Measurements from ENCODE around the gene SFSWAP. TPM values are rescaled to one million over a fixed set of nuclear protein-coding genes. Genes with fewer than 3 reads are reported as not detected.

Gene SFSWAP
- total and polyA plus RNA-seq, 2 of the 8 experiments (the other 6 are each of a cell fraction or from before 2014, with no cell fraction given), result 36.5 to 49.5 TPM

- TF ChIP-seq HDAC6 (IDR thresholded peaks at IDR 0.05; ENCODE audit: low read depth, low read length), result no peak
- TF ChIP-seq JUND (IDR thresholded peaks at IDR 0.05; ENCODE audit: low read length), result no peak
- TF ChIP-seq FOSL1 (IDR thresholded peaks at IDR 0.05; ENCODE audit: insufficient read depth, low read depth, low read length), result no peak
- TF ChIP-seq GTF2F1 (IDR thresholded peaks at IDR 0.05; ENCODE audit: borderline replicate concordance, low read depth, low read length), result no peak
- TF ChIP-seq TAF1 (IDR thresholded peaks at IDR 0.05; ENCODE audit: low read depth, low read length), result no peak
Measured at GRCh38 chr12:131765961-131766360, 55.1 kb downstream of the SFSWAP start (continued).
